OCI-LY7 (cell line): ENCODE measurements around the gene GLG1. TPM values are rescaled to one million over a fixed set of nuclear protein-coding genes. Genes with fewer than 3 reads are reported as not detected.
"Not testable (repeated sequence)": the region's sequence is repeated elsewhere in the genome, so short reads cannot be mapped to it uniquely, and the experiment has no call there.

ENCODE experiments used
- BruUV-seq: library from RNA; stranded (reverse); fragments of 400-500 nt; replicated peaks from 2 replicates; lab custom pipeline; 2021; lab: Mats Ljungman, UMichigan
- CTCF ChIA-PET: fragments of 300-600 bp; sonication (Branson Sonifier 250); formaldehyde crosslinking; loops from one replicate; lab custom pipeline; 2022; ENCODE audit warnings: antibody characterized with exemption; ENCODE audit not compliant: unreplicated experiment; lab: Charles Lee
- POLR2A ChIA-PET: fragments of 300-600 bp; sonication (Branson Sonifier 250); formaldehyde crosslinking; loops from one replicate; lab custom pipeline; 2022; ENCODE audit warnings: antibody characterized with exemption; lab: Charles Lee
- DNase-seq: peaks from one replicate; pipeline ENCODE4 v3.0.0-alpha.2; 2015; ENCODE audit warnings: low spot score
- H2AFZ ChIP-seq: fragments of 200-600 bp; sonication (generic), shearing (Covaris generic); 2 replicates; pipeline ENCODE4 v1.6.1; 2014; ENCODE audit warnings: mild to moderate bottlenecking, antibody characterized with exemption, low read length, moderate library complexity
- H3K27ac ChIP-seq: fragments of 200-600 bp; sonication (generic); 2 replicates; pipeline ENCODE4 v1.5.1; 2014; ENCODE audit warnings: mixed run types, low read depth, mild to moderate bottlenecking, moderate library complexity, low read length, inconsistent platforms; ENCODE audit not compliant: poor library complexity, severe bottlenecking
- H3K36me3 ChIP-seq: fragments of 200-600 bp; sonication (generic); 2 replicates; pipeline ENCODE4 v1.6.1; 2014; ENCODE audit warnings: mild to moderate bottlenecking, antibody characterized with exemption, low read length, moderate library complexity, mixed read lengths; ENCODE audit not compliant: insufficient read depth
- H3K4me1 ChIP-seq: fragments of 200-600 bp; sonication (generic); 2 replicates; pipeline ENCODE4 v1.5.1; 2014; ENCODE audit warnings: mild to moderate bottlenecking, low read length; ENCODE audit not compliant: insufficient read depth, poor library complexity, severe bottlenecking
- H3K4me2 ChIP-seq: fragments of 200-600 bp; sonication (generic); 2 replicates; pipeline ENCODE4 v1.6.1; 2014; ENCODE audit warnings: mild to moderate bottlenecking, low read length
- H3K4me3 ChIP-seq: fragments of 200-600 bp; sonication (generic); 2 replicates; pipeline ENCODE4 v1.5.1; 2014; ENCODE audit warnings: mild to moderate bottlenecking, low read depth, low read length; ENCODE audit not compliant: poor library complexity, severe bottlenecking
- H3K79me2 ChIP-seq: fragments of 200-600 bp; sonication (generic); 2 replicates; pipeline ENCODE4 v1.6.1; 2016; ENCODE audit warnings: low read depth, mild to moderate bottlenecking, low read length, moderate library complexity, mixed read lengths; ENCODE audit not compliant: insufficient read depth
- H3K9me2 ChIP-seq: fragments of 200-600 bp; sonication (generic); 2 replicates; pipeline ENCODE4 v1.6.1; 2016; ENCODE audit warnings: mild to moderate bottlenecking, low read length, mixed read lengths; ENCODE audit not compliant: insufficient read depth
- H3K9me3 ChIP-seq: fragments of 200-600 bp; sonication (generic); 2 replicates; pipeline ENCODE4 v1.6.1; 2014; ENCODE audit warnings: mild to moderate bottlenecking, mixed run types, low read length, mixed read lengths
- H4K20me1 ChIP-seq: fragments of 200-600 bp; sonication (generic); 2 replicates; pipeline ENCODE4 v1.6.1; 2014; ENCODE audit warnings: mild to moderate bottlenecking, antibody characterized with exemption, low read length, moderate library complexity, mixed read lengths; ENCODE audit not compliant: insufficient read depth
- intact Hi-C: fragments of 100-400 bp; cut with micrococcal nuclease; formaldehyde crosslinking; loops from one replicate; pipeline ENCODE4 v1.10.0; 2022; ENCODE audit not compliant: unreplicated experiment
- total RNA-seq, 2 experiments: library from RNA; depleted of rRNA in 1 of 2; stranded (reverse); fragments of >200 nt in 1 of 2; shearing (Covaris generic) in 1 of 2; gene quantifications; 2 replicates each; pipeline ENCODE4 v1.2.3, GENCODE V29; 2014 to 2022

GLG1 gene
- total RNA-seq, 2 experiments from 2014 or later: 40.4 to 69.8 TPM

DNA sequence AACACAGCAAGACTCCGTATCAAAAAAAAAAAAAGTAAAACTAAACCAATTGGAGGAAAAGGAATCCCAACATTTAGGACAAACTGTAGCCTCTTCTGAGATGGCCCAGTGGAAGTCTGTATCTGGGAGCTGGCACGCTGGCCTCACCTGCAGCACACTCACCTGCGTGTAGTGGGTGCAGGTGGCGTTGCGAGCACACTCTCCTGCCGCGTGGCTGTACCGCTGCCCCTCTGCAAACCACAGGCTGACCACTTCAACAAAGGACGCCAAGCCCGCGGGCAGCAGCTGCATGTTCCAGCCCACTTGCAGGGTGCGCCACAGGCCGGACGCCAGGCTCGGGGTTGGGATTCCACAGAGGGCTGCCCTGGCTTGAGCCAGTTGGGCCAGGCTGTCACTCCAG lies 189.0 kb downstream of the GLG1 start:
- H3K9me2 ChIP-seq, H3K4me3 ChIP-seq, H3K27ac ChIP-seq, POLR2A ChIA-PET, DNase-seq, H3K79me2 ChIP-seq, H3K36me3 ChIP-seq, H4K20me1 ChIP-seq, H3K4me2 ChIP-seq, intact Hi-C loops, H3K4me1 ChIP-seq, CTCF ChIA-PET, H2AFZ ChIP-seq, BruUV-seq, H3K9me3 ChIP-seq: not testable (repeated sequence)

DNA sequence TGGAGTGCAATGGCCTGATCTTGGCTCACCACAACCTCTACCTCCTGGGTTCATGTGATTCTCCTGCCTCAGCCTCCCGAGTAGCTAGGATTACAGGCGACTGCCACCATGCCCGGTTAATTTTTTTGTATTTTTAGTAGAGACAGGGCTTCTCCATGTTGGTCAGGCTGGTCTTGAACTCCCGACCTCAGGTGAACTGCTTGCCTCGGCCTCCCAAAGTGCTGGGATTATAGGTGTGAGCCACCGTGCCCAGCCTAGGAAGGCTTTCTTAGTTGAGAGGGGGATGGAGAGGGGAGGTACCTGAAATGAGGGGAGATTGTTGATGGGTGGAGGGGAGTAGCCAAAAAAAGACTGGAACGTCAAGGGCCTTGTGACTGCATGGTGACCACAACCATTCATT lies 193.0 kb downstream of the GLG1 start:
- H3K36me3 ChIP-seq: not testable (repeated sequence)

DNA sequence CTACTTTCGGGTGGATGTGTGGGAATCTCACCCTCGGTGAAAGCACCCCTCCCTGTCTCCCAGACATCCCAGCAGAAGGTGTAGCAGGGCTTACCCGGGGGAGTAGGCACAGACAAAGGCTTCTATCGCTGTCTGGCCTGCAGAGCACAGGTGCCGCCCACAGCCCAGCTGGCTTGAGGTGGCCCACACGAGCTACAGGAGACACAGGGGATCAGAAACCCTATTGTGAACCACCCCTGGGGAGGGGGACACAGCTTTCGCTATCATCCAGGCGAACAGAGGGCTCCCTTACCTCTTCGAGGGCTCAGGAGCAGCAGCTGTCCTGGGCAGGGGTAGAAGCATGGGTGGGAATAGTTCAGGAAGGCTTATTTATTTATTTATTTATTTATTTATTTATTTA lies 193.4 kb downstream of the GLG1 start:
- H3K79me2 ChIP-seq, H3K36me3 ChIP-seq, DNase-seq, BruUV-seq, H2AFZ ChIP-seq, H3K4me3 ChIP-seq, CTCF ChIA-PET, H3K4me2 ChIP-seq, H3K9me2 ChIP-seq, H3K27ac ChIP-seq, H3K4me1 ChIP-seq, H4K20me1 ChIP-seq, H3K9me3 ChIP-seq, POLR2A ChIA-PET, intact Hi-C loops: not testable (repeated sequence)

More for the DNA sequence above, 193.0 kb downstream of the GLG1 start:
- H3K4me3 ChIP-seq, intact Hi-C loops, H2AFZ ChIP-seq, H4K20me1 ChIP-seq, CTCF ChIA-PET, H3K9me3 ChIP-seq, H3K9me2 ChIP-seq, H3K27ac ChIP-seq, BruUV-seq, H3K4me2 ChIP-seq, H3K4me1 ChIP-seq, POLR2A ChIA-PET, H3K79me2 ChIP-seq, DNase-seq: not testable (repeated sequence)

DNA sequence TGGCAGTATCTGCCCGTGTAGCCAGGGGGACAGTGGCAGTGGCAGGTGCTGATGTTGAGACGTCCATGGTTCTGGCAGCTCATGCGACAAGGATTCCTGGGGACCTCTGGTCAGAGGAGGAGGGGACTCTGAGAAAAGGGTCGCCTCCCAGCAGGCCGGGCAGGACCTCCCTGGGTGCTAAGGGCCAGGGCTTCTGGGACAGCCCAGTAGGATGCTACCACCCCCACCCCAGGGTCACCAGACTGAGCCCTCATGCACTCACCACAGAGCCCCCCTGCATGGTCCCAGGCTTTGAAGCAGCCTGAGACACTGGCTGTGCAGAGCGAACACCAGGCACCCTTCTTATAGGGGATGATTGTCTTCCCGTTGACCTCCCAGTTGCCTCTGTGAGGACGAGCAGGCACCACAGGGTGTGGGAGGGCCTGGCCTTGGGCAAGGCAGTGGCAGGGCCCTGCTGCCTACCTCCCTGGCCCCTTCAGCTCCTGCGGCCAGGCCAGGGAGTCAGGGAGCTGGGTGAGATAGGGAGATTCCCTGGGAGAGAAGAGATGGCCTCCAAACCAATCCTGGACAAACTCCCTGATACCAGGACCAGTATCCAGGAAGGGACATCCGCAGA lies 194.0 kb downstream of the GLG1 start:
- H2AFZ ChIP-seq, H3K36me3 ChIP-seq, H3K9me2 ChIP-seq, H3K27ac ChIP-seq, BruUV-seq, POLR2A ChIA-PET, H3K4me2 ChIP-seq, H3K4me1 ChIP-seq, H3K79me2 ChIP-seq, DNase-seq, H3K4me3 ChIP-seq, CTCF ChIA-PET, H3K9me3 ChIP-seq, H4K20me1 ChIP-seq, intact Hi-C loops: not testable (repeated sequence)

DNA sequence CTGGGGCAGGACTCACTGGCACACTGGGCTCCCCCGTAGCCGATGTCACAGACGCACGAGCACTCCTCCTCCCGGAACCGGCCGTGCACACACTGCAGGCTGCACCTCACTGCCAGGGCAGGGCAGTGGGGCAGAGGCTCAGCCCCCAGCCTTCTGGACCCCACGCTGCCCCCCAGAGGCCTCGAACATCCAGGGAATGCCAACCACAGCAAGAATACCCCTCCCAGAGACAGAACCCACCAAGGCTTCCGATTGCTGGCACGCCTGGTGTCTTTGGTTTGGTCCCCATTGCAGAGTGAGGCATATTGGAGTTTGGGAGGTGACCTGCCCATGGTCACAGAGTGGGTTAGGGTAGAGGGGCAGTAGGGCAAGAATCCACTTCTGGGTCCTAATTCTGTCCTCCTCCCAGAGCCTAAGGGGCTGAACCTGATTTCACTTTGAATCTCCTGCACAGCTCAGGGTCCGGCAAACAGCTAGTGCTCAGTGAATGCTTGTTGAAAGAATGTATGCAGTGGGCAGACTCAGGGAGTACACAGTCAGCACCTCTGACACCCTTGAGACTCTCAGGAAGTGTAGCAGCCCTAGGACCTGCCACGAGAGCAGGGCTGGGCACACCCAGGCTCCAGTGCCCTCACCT lies 194.7 kb downstream of the GLG1 start:
- CTCF ChIA-PET, H3K9me2 ChIP-seq, POLR2A ChIA-PET: not testable (repeated sequence)

DNA sequence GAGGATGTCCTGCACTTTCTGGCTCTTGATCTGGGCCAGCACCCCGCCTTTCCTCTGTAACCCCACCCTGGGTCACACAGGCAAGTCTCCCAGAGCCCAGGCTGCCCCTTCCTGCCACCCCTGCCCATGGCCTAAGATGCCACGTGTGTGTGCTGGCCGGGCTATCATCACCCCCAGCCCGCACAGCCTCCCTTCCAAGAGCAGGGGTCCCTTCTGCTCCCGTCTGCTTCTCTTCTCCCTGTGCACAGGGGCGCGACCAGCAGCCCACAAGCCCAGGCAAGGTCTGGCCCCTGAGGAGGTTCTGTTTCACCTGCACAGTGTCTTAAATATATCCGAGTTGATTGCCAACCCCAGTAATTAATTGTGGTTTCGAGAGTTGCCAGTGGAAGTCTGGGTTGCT lies 195.9 kb downstream of the GLG1 start:
- H3K4me3 ChIP-seq, POLR2A ChIA-PET, intact Hi-C loops, H3K27ac ChIP-seq, H3K9me2 ChIP-seq, H2AFZ ChIP-seq, H3K4me1 ChIP-seq, BruUV-seq, H3K36me3 ChIP-seq, H4K20me1 ChIP-seq, H3K9me3 ChIP-seq, H3K79me2 ChIP-seq, H3K4me2 ChIP-seq, CTCF ChIA-PET, DNase-seq: not testable (repeated sequence)

More for the DNA sequence above, 194.7 kb downstream of the GLG1 start:
- DNase-seq, H3K9me3 ChIP-seq, H3K36me3 ChIP-seq, H3K79me2 ChIP-seq, H4K20me1 ChIP-seq, BruUV-seq, H3K4me3 ChIP-seq, H2AFZ ChIP-seq, H3K27ac ChIP-seq, H3K4me1 ChIP-seq, intact Hi-C loops, H3K4me2 ChIP-seq: not testable (repeated sequence)
